ENCODE results near the gene LCE1F.

DNA sequence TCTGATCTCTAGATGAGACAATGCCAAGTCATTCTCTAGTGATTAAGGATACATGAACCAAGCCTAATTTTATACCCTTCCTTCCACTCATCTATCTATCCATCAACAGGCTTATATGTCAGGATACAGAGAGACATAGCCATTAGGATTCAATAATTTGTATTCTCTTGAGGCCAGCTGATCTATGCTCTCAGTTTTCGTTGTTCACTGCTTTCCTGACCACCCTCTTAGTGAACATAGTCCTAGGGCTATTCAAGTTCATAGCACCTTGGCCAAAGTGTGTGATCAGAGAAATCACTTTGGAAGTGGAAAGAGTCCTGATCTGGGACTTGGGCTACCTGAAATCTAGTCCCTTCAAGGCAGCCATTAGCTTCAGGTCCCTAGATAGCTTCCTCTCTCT, 21.4 kb upstream of the LCE1F start:
- TF ChIP-seq, protein P1, sequence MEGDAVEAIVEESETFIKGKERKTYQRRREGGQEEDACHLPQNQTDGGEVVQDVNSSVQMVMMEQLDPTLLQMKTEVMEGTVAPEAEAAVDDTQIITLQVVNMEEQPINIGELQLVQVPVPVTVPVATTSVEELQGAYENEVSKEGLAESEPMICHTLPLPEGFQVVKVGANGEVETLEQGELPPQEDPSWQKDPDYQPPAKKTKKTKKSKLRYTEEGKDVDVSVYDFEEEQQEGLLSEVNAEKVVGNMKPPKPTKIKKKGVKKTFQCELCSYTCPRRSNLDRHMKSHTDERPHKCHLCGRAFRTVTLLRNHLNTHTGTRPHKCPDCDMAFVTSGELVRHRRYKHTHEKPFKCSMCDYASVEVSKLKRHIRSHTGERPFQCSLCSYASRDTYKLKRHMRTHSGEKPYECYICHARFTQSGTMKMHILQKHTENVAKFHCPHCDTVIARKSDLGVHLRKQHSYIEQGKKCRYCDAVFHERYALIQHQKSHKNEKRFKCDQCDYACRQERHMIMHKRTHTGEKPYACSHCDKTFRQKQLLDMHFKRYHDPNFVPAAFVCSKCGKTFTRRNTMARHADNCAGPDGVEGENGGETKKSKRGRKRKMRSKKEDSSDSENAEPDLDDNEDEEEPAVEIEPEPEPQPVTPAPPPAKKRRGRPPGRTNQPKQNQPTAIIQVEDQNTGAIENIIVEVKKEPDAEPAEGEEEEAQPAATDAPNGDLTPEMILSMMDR (IDR thresholded peaks at IDR 0.05 in 4 of 5, conservative IDR thresholded peaks at IDR 0.05 in 1 of 5): no peak
- no peak for TF ChIP-seq POLR2A (IDR thresholded peaks at IDR 0.05)

All from gastrocnemius medialis (tissue), 4 donors.